SK-N-SH (cell line): ENCODE data around the gene BRI3. TPM values are rescaled to one million over a fixed set of nuclear protein-coding genes. Genes with fewer than 3 reads are reported as not detected.
A peak's percentile ranks its signal among the peaks of the same experiment; 100 is the strongest.

Experiments used
- CTCF ChIA-PET: fragments of 300-600, 350-600 bp; formaldehyde crosslinking; extraction: SDS; loops from one replicate; lab custom pipeline; 2021; lab: Yijun Ruan, JAX
- POLR2A ChIA-PET: fragments of 350-600 bp; sonication (Branson Sonifier 250); formaldehyde crosslinking; extraction: SDS; loops from one replicate; lab custom pipeline; 2020; ENCODE audit warnings: antibody characterized with exemption, inconsistent platforms; lab: Yijun Ruan, JAX
- DNase-seq: peaks from one replicate; pipeline ENCODE4 v3.0.0; 2012
- H2AFZ ChIP-seq: fragments of 200-600 bp; sonication (generic); 2 replicates; pipeline ENCODE4 v1.8.1; 2016; ENCODE audit warnings: antibody characterized with exemption, mild to moderate bottlenecking, low read depth
- H3F3A ChIP-seq: fragments of 200-600 bp; sonication (generic); replicated peaks from 2 replicates; pipeline ENCODE3; 2016; ENCODE audit warnings: antibody characterized with exemption, mild to moderate bottlenecking; ENCODE audit not compliant: insufficient read depth
- H3K27ac ChIP-seq, 2 experiments: fragments of 200-500 bp in 1 of 2; fragments of 200-600 bp in 1 of 2; sonication (Bioruptor generic) in 1 of 2; sonication (generic), shearing (Covaris generic) in 1 of 2; 2 replicates each; pipeline versions ENCODE4 v1.5.1 to v1.6.1; 2014 to 2016; ENCODE audit warnings: low read depth in 2 of 2, inconsistent platforms in 1 of 2, low read length in 1 of 2, mild to moderate bottlenecking in 1 of 2, mixed read lengths in 1 of 2
- H3K27me3 ChIP-seq: fragments of 200-600 bp; sonication (generic), shearing (Covaris generic); 2 replicates; pipeline ENCODE4 v1.6.1; 2016; ENCODE audit warnings: mixed run types; ENCODE audit not compliant: insufficient read depth
- H3K36me3 ChIP-seq, 2 experiments: fragments of 200-500 bp in 1 of 2; fragments of 200-600 bp in 1 of 2; sonication (Bioruptor generic) in 1 of 2; sonication (generic) in 1 of 2; replicated peaks in 1 of 2; 2 replicates each; pipeline versions ENCODE3 to v1.5.1; 2014 to 2016; ENCODE audit warnings: low read length in 1 of 2, mild to moderate bottlenecking in 1 of 2; ENCODE audit not compliant: insufficient read depth in 2 of 2, control insufficient read depth in 1 of 2
- H3K4me1 ChIP-seq, 2 experiments: fragments of 200-500 bp in 1 of 2; fragments of 200-600 bp in 1 of 2; sonication (Bioruptor generic) in 1 of 2; sonication (generic), shearing (Covaris generic) in 1 of 2; 2 replicates each; pipeline versions ENCODE4 v1.5.1 to v1.6.1; 2014 to 2016; ENCODE audit warnings: low read depth in 1 of 2, low read length in 1 of 2, mixed run types in 1 of 2; ENCODE audit not compliant: insufficient read depth in 2 of 2, control insufficient read depth in 1 of 2
- H3K4me2 ChIP-seq: fragments of 200-600 bp; sonication (generic), shearing (Covaris generic); 2 replicates; pipeline ENCODE4 v1.6.1; 2017; ENCODE audit warnings: mixed run types
- H3K4me3 ChIP-seq, 2 experiments: fragments of 200-500 bp in 1 of 2; fragments of 200-600 bp in 1 of 2; sonication (Bioruptor generic) in 1 of 2; sonication (generic), shearing (Covaris generic) in 1 of 2; 2 replicates each; pipeline versions ENCODE4 v1.5.1 to v1.8.1; 2014 to 2016; ENCODE audit warnings: low read depth in 2 of 2, inconsistent platforms in 1 of 2, low read length in 1 of 2, mild to moderate bottlenecking in 1 of 2, mixed read lengths in 1 of 2, moderate library complexity in 1 of 2
- H3K79me2 ChIP-seq: fragments of 200-600 bp; sonication (generic); 2 replicates; pipeline ENCODE4 v1.8.1; 2017; ENCODE audit warnings: mild to moderate bottlenecking; ENCODE audit not compliant: insufficient read depth
- H3K9ac ChIP-seq: fragments of 200-600 bp; sonication (generic); 2 replicates; pipeline ENCODE4 v1.6.1; 2017; ENCODE audit warnings: mixed run types
- H3K9me2 ChIP-seq: fragments of 200-600 bp; sonication (generic); 2 replicates; pipeline ENCODE4 v1.6.1; 2017; ENCODE audit warnings: mixed run types
- H3K9me3 ChIP-seq: fragments of 200-600 bp; sonication (generic); 2 replicates; pipeline ENCODE4 v1.6.1; 2017; ENCODE audit warnings: mixed run types, mild to moderate bottlenecking, moderate library complexity
- H4K20me1 ChIP-seq: fragments of 200-600 bp; sonication (generic); 2 replicates; pipeline ENCODE4 v1.6.1; 2017; ENCODE audit warnings: mild to moderate bottlenecking, mixed run types; ENCODE audit not compliant: insufficient read depth
- CTCF ChIP-seq: fragments of 200-600 bp; sonication (generic); IDR thresholded peaks from 2 replicates; pipeline ENCODE4 v1.6.1; 2017; ENCODE audit warnings: antibody characterized with exemption, mild to moderate bottlenecking, moderate library complexity
- ELF1 ChIP-seq: IDR thresholded peaks from 2 replicates; pipeline ENCODE4 v1.4.0; 2012
- EZH2phosphoT487 ChIP-seq: fragments of 200-600 bp; sonication (generic); IDR thresholded peaks from 2 replicates; pipeline ENCODE4 v1.6.1; 2017; ENCODE audit warnings: low read depth, mixed run types, mild to moderate bottlenecking, antibody characterized with exemption, moderate library complexity, borderline replicate concordance
- FOSL2 ChIP-seq: IDR thresholded peaks from 2 replicates; pipeline ENCODE4 v1.4.0; 2012; ENCODE audit warnings: low read depth, mild to moderate bottlenecking, moderate library complexity, borderline replicate concordance
- FOXM1 ChIP-seq: IDR thresholded peaks from 2 replicates; pipeline ENCODE4 v1.4.0; 2012; ENCODE audit warnings: low read depth, mild to moderate bottlenecking
- GATA2 ChIP-seq: sonication (generic); formaldehyde crosslinking; IDR thresholded peaks from 2 replicates; pipeline ENCODE4 v1.5.0; 2020; ENCODE audit warnings: mild to moderate bottlenecking, missing genetic modification reagents
- IRF3 ChIP-seq: fragments of 150-350 bp; IDR thresholded peaks from 2 replicates; pipeline ENCODE4 v1.6.1; 2016; ENCODE audit warnings: mild to moderate bottlenecking, low read depth, low read length
- JUND ChIP-seq: IDR thresholded peaks from 2 replicates; pipeline ENCODE4 v1.4.0; 2012
- MEF2A ChIP-seq: IDR thresholded peaks from 2 replicates; pipeline ENCODE4 v1.4.0; 2012; ENCODE audit warnings: low read depth, borderline replicate concordance
- MXI1 ChIP-seq: IDR thresholded peaks from 2 replicates; pipeline ENCODE4 v1.6.1; 2012; ENCODE audit warnings: mild to moderate bottlenecking, low read depth, low read length, improper control_type of control experiment
- NFIC ChIP-seq: IDR thresholded peaks from 2 replicates; pipeline ENCODE4 v1.4.0; 2012; ENCODE audit warnings: borderline replicate concordance
- NRF1 ChIP-seq: IDR thresholded peaks from 2 replicates; pipeline ENCODE4 v1.6.1; 2012; ENCODE audit warnings: low read depth, mild to moderate bottlenecking, low read length
- RAD21 ChIP-seq: IDR thresholded peaks from 2 replicates; pipeline ENCODE4 v1.6.1; 2012; ENCODE audit warnings: mild to moderate bottlenecking, low read length
- REST ChIP-seq: IDR thresholded peaks from 2 replicates; pipeline ENCODE4 v1.6.1; 2012; ENCODE audit warnings: mild to moderate bottlenecking, low read depth, low read length, moderate library complexity
- RFX5 ChIP-seq: IDR thresholded peaks from 2 replicates; pipeline ENCODE4 v1.6.1; 2012; ENCODE audit warnings: mild to moderate bottlenecking, improper control_type of control experiment, low read length
- RXRA ChIP-seq: IDR thresholded peaks from 2 replicates; pipeline ENCODE4 v1.4.0; 2012; ENCODE audit warnings: low read depth, mild to moderate bottlenecking, borderline replicate concordance
- TCF12 ChIP-seq: IDR thresholded peaks from 2 replicates; pipeline ENCODE4 v1.4.0; 2012
- WGBS: methylation state at CpG from one replicate; pipeline ENCODE4 v1.1.6; 2017; ENCODE audit warnings: low lambda C conversion rate; 5-methylcytosine and 5-hydroxymethylcytosine counted together
- polyA plus RNA-seq, 3 experiments: library from polyadenylated mRNA; depleted of rRNA; stranded (reverse); fragments of >200 nt; gene quantifications; 2 replicates each; pipeline ENCODE4 v1.2.3, GENCODE V29; 2012
- TF ChIP-seq, protein P1 (sequence below): IDR thresholded peaks from 2 replicates; pipeline ENCODE4 v1.4.0; 2012; ENCODE audit warnings: low read depth, borderline replicate concordance

BRI3 gene
- polyA plus RNA-seq, 1 of the 3 experiments (the other 2 are of a cell fraction), result 128 TPM

- no peaks in the 10 kb centered on the region for H3K9me3 ChIP-seq
- no peaks in the 10 kb centered on the region for H4K20me1 ChIP-seq
- peaks cover 0 to 6% of the 10 kb centered on the region in 2 experiments for H3K36me3 ChIP-seq
- peaks cover 0 to 2% of the 10 kb centered on the region in 2 experiments; a peak in 1 of 4 replicates for H3K4me1 ChIP-seq
- no peak for DNase-seq
- POLR2A ChIA-PET, result no interaction called here
- no peak overlapping the region for H3K9ac ChIP-seq
- H3K79me2 ChIP-seq, result no peaks in the 10 kb centered on the region
- no peak overlapping the region for H3K4me2 ChIP-seq
- H3K27me3 ChIP-seq, result no peaks in the 10 kb centered on the region
- TF ChIP-seq REST (no peak), RAD21 (no peak), FOSL2 (no peak), MXI1 (no peak), TCF12 (no peak), RFX5 (no peak), ELF1 (no peak), GATA2 (CRISPR knock-in tag) (no peak), CTCF (no peak)
- 93% methylated on average over 16 of the region's 16 CpGs for WGBS
- no peaks in the 10 kb centered on the region for H3K9me2 ChIP-seq
- no peak overlapping the region for H3K27ac ChIP-seq
- CTCF ChIA-PET, result interaction anchor here (1.7 kb wide), 1 partner anchor 64 kb away, joined by 4 read pairs; no protein-coding TSS in a partner anchor
- H3F3A ChIP-seq, result peaks cover 3% of the 10 kb centered on the region
- no peak overlapping the region for H3K4me3 ChIP-seq
- no peak overlapping the region for H2AFZ ChIP-seq
Measured at GRCh38 chr7:98232799-98233198, 48.7 kb upstream of the BRI3 start.

GRCh38 chr7:98233219-98234070 lies 48.0 kb upstream of the BRI3 start:
- H3K36me3 ChIP-seq, result peaks cover 0 to 5% of the 10 kb centered on the region in 2 experiments
- H3K9me3 ChIP-seq, result no peaks in the 10 kb centered on the region
- H3K4me2 ChIP-seq, result no peak overlapping the region
- H3K4me3 ChIP-seq, result no peak overlapping the region
- ChIA-PET CTCF (interaction anchor here (1.7 kb wide), 1 partner anchor 65 kb away, joined by 4 read pairs; no protein-coding TSS in a partner anchor), POLR2A (no interaction called here)
- H2AFZ ChIP-seq, result no peak overlapping the region
- no peak overlapping the region for H3K27ac ChIP-seq
- H3K4me1 ChIP-seq, result peaks cover 0 to 2% of the 10 kb centered on the region in 2 experiments; a peak in 1 of 4 replicates
- no peaks in the 10 kb centered on the region for H3K9me2 ChIP-seq
- 87% methylated on average over 17 of the region's 32 CpGs for WGBS
- H3K79me2 ChIP-seq, result no peaks in the 10 kb centered on the region
- no peak overlapping the region for H3K9ac ChIP-seq
- no peaks in the 10 kb centered on the region for H4K20me1 ChIP-seq
- no peaks in the 10 kb centered on the region for H3F3A ChIP-seq
- DNase-seq, result peak; percentile 56
- H3K27me3 ChIP-seq, result no peaks in the 10 kb centered on the region
- no peak for TF ChIP-seq ELF1
- no peak for TF ChIP-seq GATA2 (CRISPR knock-in tag)
- no peak for TF ChIP-seq NRF1
- no peak for TF ChIP-seq IRF3
- TF ChIP-seq, protein P1, sequence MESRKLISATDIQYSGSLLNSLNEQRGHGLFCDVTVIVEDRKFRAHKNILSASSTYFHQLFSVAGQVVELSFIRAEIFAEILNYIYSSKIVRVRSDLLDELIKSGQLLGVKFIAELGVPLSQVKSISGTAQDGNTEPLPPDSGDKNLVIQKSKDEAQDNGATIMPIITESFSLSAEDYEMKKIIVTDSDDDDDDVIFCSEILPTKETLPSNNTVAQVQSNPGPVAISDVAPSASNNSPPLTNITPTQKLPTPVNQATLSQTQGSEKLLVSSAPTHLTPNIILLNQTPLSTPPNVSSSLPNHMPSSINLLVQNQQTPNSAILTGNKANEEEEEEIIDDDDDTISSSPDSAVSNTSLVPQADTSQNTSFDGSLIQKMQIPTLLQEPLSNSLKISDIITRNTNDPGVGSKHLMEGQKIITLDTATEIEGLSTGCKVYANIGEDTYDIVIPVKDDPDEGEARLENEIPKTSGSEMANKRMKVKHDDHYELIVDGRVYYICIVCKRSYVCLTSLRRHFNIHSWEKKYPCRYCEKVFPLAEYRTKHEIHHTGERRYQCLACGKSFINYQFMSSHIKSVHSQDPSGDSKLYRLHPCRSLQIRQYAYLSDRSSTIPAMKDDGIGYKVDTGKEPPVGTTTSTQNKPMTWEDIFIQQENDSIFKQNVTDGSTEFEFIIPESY, result no peak
- no peak for TF ChIP-seq NFIC
- no peak for TF ChIP-seq FOXM1
- no peak for TF ChIP-seq JUND
- no peak for TF ChIP-seq RAD21
- TF ChIP-seq RFX5, result no peak
- TF ChIP-seq RXRA, result no peak
- no peak for TF ChIP-seq EZH2phosphoT487
- TF ChIP-seq FOSL2, result no peak
- no peak for TF ChIP-seq MXI1
- no peak for TF ChIP-seq MEF2A
